Measurements from ENCODE around the gene SCGB1C1. TPM values are rescaled to one million over a fixed set of nuclear protein-coding genes. Genes with fewer than 3 reads are reported as not detected.

SCGB1C1 gene
- total and polyA plus RNA-seq, 9 of the 15 experiments (the other 6 are each of a cell fraction or from before 2014, with no cell fraction given), result not detected

- no peak for TF ChIP-seq ZBTB40 (IDR thresholded peaks at IDR 0.05)
- no peak for TF ChIP-seq ZBTB40 (CRISPR knock-in tag; IDR thresholded peaks at IDR 0.05)
- TF ChIP-seq POLR2G (IDR thresholded peaks at IDR 0.05; ENCODE audit: low read depth, low read length), result peak; percentile 50
- TF ChIP-seq SREBF2 (CRISPR knock-in tag; IDR thresholded peaks at IDR 0.05), result no peak
- TF ChIP-seq KAT8 (IDR thresholded peaks at IDR 0.05; ENCODE audit: low read depth), result no peak
- peak; percentile 27; the same call in 1 of the 2 replicates for TF ChIP-seq RBFOX2 (IDR thresholded peaks at IDR 0.05; ENCODE audit: low read depth, low read length)
Measured at GRCh38 chr11:200224-201003, 7.5 kb downstream of the SCGB1C1 start (continued).

Data from K562 (cell line).